Muscle layer of duodenum (tissue), 2 donors: ENCODE measurements around the gene ARID1B.

ENCODE experiments used
- H3K27ac ChIP-seq: one replicate; pipeline ENCODE4 v1.7.0; 2013; ENCODE audit warnings: mild to moderate bottlenecking, low read length
- H3K27me3 ChIP-seq: one replicate; pipeline ENCODE4 v1.7.0; 2013; ENCODE audit warnings: low read depth, mild to moderate bottlenecking, control low read depth, low read length
- H3K36me3 ChIP-seq, 2 donors: one replicate each; pipeline ENCODE4 v1.7.0; 2013; ENCODE audit warnings: low read length in 2 of 2, control low read depth in 1 of 2, mild to moderate bottlenecking in 1 of 2; ENCODE audit not compliant: insufficient read depth in 2 of 2, control insufficient read depth in 1 of 2
- H3K4me1 ChIP-seq, 2 donors: one replicate each; pipeline ENCODE4 v1.7.0; 2013; ENCODE audit warnings: low read length in 2 of 2, mild to moderate bottlenecking in 2 of 2, control low read depth in 1 of 2, moderate library complexity in 1 of 2; ENCODE audit not compliant: insufficient read depth in 2 of 2, control insufficient read depth in 1 of 2
- H3K4me3 ChIP-seq, 2 donors: one replicate each; pipeline ENCODE4 v1.7.0; 2013; ENCODE audit warnings: low read length in 2 of 2, low read depth in 1 of 2, mild to moderate bottlenecking in 1 of 2
- H3K9me3 ChIP-seq, 2 donors: one replicate each; pipeline ENCODE4 v1.7.0; 2013; ENCODE audit warnings: low read length in 2 of 2, control low read depth in 1 of 2, mild to moderate bottlenecking in 1 of 2; ENCODE audit not compliant: control insufficient read depth in 1 of 2
- donor health status: healthy.

Gene ARID1B

GRCh38 chr6:157172231-157172701 is 395.1 kb downstream of the ARID1B start:
- Histone ChIP-seq H3K36me3 (peaks cover 9 to 14% of the 10 kb centered on the region in 2 donors), H3K4me1 (peaks cover 0 to 12% of the 10 kb centered on the region in 2 donors), H3K27me3 (no peaks in the 10 kb centered on the region), H3K4me3 (no peak overlapping the region), H3K9me3 (no peaks in the 10 kb centered on the region), H3K27ac (no peak overlapping the region)

- Histone ChIP-seq H3K4me1 (peaks cover 0 to 12% of the 10 kb centered on the region in 2 donors), H3K36me3 (peaks cover 2 to 14% of the 10 kb centered on the region in 2 donors), H3K27me3 (no peaks in the 10 kb centered on the region), H3K9me3 (no peaks in the 10 kb centered on the region), H3K27ac (no peak overlapping the region), H3K4me3 (no peak overlapping the region)
These were observed 395.8 kb downstream of the ARID1B start for GRCh38 chr6:157172830-157173536.

- H3K27me3 ChIP-seq: no peaks in the 10 kb centered on the region
- no peak overlapping the region for H3K27ac ChIP-seq
- H3K4me3 ChIP-seq: no peak overlapping the region
- no peaks in the 10 kb centered on the region for H3K9me3 ChIP-seq
- peaks cover 0 to 8% of the 10 kb centered on the region in 2 donors for H3K36me3 ChIP-seq
- peaks cover 0 to 10% of the 10 kb centered on the region in 2 donors for H3K4me1 ChIP-seq
These were observed 396.6 kb downstream of the ARID1B start for GRCh38 chr6:157173776-157174175.

GRCh38 chr6:157174731-157175130 is 397.6 kb downstream of the ARID1B start:
- Histone ChIP-seq H3K36me3 (peaks cover 0 to 8% of the 10 kb centered on the region in 2 donors), H3K4me1 (peaks cover 0 to 2% of the 10 kb centered on the region in 2 donors), H3K27me3 (no peaks in the 10 kb centered on the region), H3K9me3 (no peaks in the 10 kb centered on the region), H3K4me3 (no peak overlapping the region), H3K27ac (no peak overlapping the region)

GRCh38 chr6:157177731-157178336 is 400.7 kb downstream of the ARID1B start:
- Histone ChIP-seq H3K36me3 (peaks cover 13 to 23% of the 10 kb centered on the region in 2 donors), H3K4me1 (no peaks in the 10 kb centered on the region), H3K9me3 (no peaks in the 10 kb centered on the region), H3K27ac (no peak overlapping the region), H3K27me3 (no peaks in the 10 kb centered on the region), H3K4me3 (no peak overlapping the region)

GRCh38 chr6:157181649-157182048 is 404.5 kb downstream of the ARID1B start:
- H3K27me3 ChIP-seq: no peaks in the 10 kb centered on the region
- H3K36me3 ChIP-seq: peaks cover 31 to 34% of the 10 kb centered on the region in 2 donors
- no peaks in the 10 kb centered on the region for H3K9me3 ChIP-seq
- H3K4me3 ChIP-seq: no peak overlapping the region
- no peak overlapping the region for H3K27ac ChIP-seq
- H3K4me1 ChIP-seq: peaks cover 0 to 8% of the 10 kb centered on the region in 2 donors

- Histone ChIP-seq H3K4me3 (no peak overlapping the region), H3K4me1 (peaks cover 0 to 18% of the 10 kb centered on the region in 2 donors), H3K36me3 (peaks cover 31 to 39% of the 10 kb centered on the region in 2 donors), H3K27me3 (no peaks in the 10 kb centered on the region), H3K27ac (no peak overlapping the region), H3K9me3 (no peaks in the 10 kb centered on the region)
These were observed 405.5 kb downstream of the ARID1B start for GRCh38 chr6:157182503-157183264.

GRCh38 chr6:157184202-157185015 is 407.2 kb downstream of the ARID1B start:
- Histone ChIP-seq H3K27ac (no peak overlapping the region), H3K4me1 (peaks cover 0 to 21% of the 10 kb centered on the region in 2 donors), H3K36me3 (peaks cover 32 to 40% of the 10 kb centered on the region in 2 donors), H3K27me3 (no peaks in the 10 kb centered on the region), H3K4me3 (peak overlapping the region in 1 of 2 donors; percentile 6), H3K9me3 (no peaks in the 10 kb centered on the region)

GRCh38 chr6:157185171-157185570 is 408.0 kb downstream of the ARID1B start:
- Histone ChIP-seq H3K27ac (no peak overlapping the region), H3K27me3 (no peaks in the 10 kb centered on the region), H3K4me1 (peaks cover 0 to 21% of the 10 kb centered on the region in 2 donors), H3K36me3 (peaks cover 39 to 48% of the 10 kb centered on the region in 2 donors), H3K4me3 (no peak overlapping the region), H3K9me3 (no peaks in the 10 kb centered on the region)

- H3K9me3 ChIP-seq: no peaks in the 10 kb centered on the region
- H3K36me3 ChIP-seq: peaks cover 48 to 54% of the 10 kb centered on the region in 2 donors
- no peaks in the 10 kb centered on the region for H3K27me3 ChIP-seq
- H3K27ac ChIP-seq: no peak overlapping the region
- peaks cover 0 to 21% of the 10 kb centered on the region in 2 donors for H3K4me1 ChIP-seq
- no peak overlapping the region for H3K4me3 ChIP-seq
These were observed 408.8 kb downstream of the ARID1B start for GRCh38 chr6:157185986-157186385.
